Neutrophil (primary cell): ENCODE results near the gene LRMDA.

ENCODE experiments used
- H3K27ac ChIP-seq: fragments of 200-600 bp; sonication (generic); 2 replicates; pipeline ENCODE4 v1.5.1; 2016; ENCODE audit warnings: mild to moderate bottlenecking, moderate library complexity
- H3K27me3 ChIP-seq: fragments of 200-600 bp; sonication (generic); 2 replicates; pipeline ENCODE4 v1.6.0; 2016; ENCODE audit warnings: mild to moderate bottlenecking
- H3K36me3 ChIP-seq: fragments of 200-600 bp; sonication (generic); 2 replicates; pipeline ENCODE4 v1.5.1; 2017
- H3K4me1 ChIP-seq, 2 experiments: fragments of 200-600 bp in 1 of 2; sonication (generic) in 1 of 2; 1 replicate in 1 of 2; 2 replicates in 1 of 2; pipeline versions ENCODE4 v1.5.1 to v1.6.1; 2013 to 2016; ENCODE audit warnings: low read depth in 1 of 2, low read length in 1 of 2, mild to moderate bottlenecking in 1 of 2, moderate library complexity in 1 of 2; ENCODE audit not compliant: control insufficient read depth in 1 of 2, insufficient read depth in 1 of 2
- H3K4me3 ChIP-seq, 2 experiments: fragments of 200-600 bp in 1 of 2; sonication (generic) in 1 of 2; 1 replicate in 1 of 2; 2 replicates in 1 of 2; pipeline ENCODE4 v1.5.1; 2013 to 2016; ENCODE audit warnings: low read depth in 1 of 2, low read length in 1 of 2, mild to moderate bottlenecking in 1 of 2, moderate library complexity in 1 of 2
- H3K9me3 ChIP-seq: fragments of 200-600 bp; sonication (generic); 2 replicates; pipeline ENCODE4 v1.5.1; 2016
- CTCF ChIP-seq: fragments of 200-600 bp; sonication (generic); IDR thresholded peaks from 2 replicates; pipeline ENCODE4 v1.5.1; 2016; ENCODE audit warnings: antibody characterized with exemption

Gene LRMDA

GRCh38 chr10:76461024-76461423, 1029.6 kb downstream of the LRMDA start:
- Histone ChIP-seq H3K27me3 (no peaks in the 10 kb centered on the region), H3K36me3 (no peaks in the 10 kb centered on the region), H3K4me3 (no peak overlapping the region), H3K27ac (no peak overlapping the region), H3K9me3 (no peaks in the 10 kb centered on the region), H3K4me1 (no peaks in the 10 kb centered on the region)
- TF ChIP-seq CTCF = no peak

DNA sequence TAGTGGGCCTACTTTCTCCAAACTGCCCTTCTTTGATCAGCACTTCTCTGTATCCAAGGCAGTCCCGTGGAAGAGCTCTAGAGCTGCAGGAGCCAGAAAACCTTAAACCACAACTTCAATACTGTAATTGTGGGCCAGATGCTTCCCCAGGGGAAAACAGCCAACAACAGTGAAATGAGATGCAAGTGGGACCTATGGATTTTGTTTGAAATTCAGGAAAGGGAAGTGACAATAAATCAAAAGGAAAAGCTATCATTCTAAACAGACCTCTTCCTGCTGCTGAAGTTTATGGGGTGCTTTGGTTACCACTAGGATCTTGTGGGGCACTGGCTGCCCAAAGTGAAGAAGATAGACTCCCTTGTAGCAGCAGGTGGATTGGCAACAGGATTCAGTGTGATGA, 1031.7 kb downstream of the LRMDA start:
- no peak for TF ChIP-seq CTCF

DNA sequence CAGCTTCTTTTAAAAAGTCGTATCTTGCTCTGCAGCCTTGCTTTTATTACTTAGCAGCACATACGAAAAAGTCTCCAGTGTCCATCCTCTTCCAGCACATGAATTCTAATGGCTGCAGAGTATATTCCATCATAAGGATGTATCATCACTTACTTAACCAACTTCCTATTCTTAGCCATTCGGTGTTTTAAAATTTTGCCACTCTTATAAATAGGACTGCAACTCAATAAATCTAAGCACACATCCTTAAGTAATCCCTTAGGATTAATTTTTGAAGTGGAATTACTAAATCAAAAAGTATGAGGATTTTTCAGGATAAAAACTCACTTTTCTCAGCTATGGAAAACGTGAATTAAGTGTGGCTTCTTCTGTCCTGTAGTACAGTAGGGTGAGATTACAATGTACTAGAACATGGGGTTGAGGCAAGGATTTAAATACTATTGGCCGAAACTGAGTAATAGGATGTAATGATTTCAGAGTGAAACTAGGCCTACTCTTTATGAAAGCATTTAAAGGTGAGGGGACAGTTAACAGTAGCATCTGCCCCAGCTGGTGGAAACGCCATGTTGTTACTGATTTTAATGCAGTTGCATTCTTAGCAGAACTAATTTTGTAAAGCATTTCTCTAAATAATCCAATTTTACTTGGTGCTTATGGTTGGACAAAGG, 1035.5 kb downstream of the LRMDA start:
- Histone ChIP-seq H3K4me1 (no peaks in the 10 kb centered on the region), H3K4me3 (no peak overlapping the region), H3K9me3 (no peaks in the 10 kb centered on the region), H3K27me3 (no peaks in the 10 kb centered on the region), H3K27ac (no peak overlapping the region), H3K36me3 (no peaks in the 10 kb centered on the region)
- no peak for TF ChIP-seq CTCF

More for the DNA sequence above, 1031.7 kb downstream of the LRMDA start:
- no peaks in the 10 kb centered on the region for H3K9me3 ChIP-seq
- no peak overlapping the region for H3K27ac ChIP-seq
- no peaks in the 10 kb centered on the region for H3K4me1 ChIP-seq
- H3K36me3 ChIP-seq = no peaks in the 10 kb centered on the region
- H3K27me3 ChIP-seq = no peaks in the 10 kb centered on the region
- no peak overlapping the region for H3K4me3 ChIP-seq

GRCh38 chr10:76469675-76470074, 1038.3 kb downstream of the LRMDA start:
- TF ChIP-seq CTCF = no peak
- H3K27ac ChIP-seq = no peak overlapping the region

GRCh38 chr10:76479103-76479790, 1047.8 kb downstream of the LRMDA start:
- H3K9me3 ChIP-seq = no peaks in the 10 kb centered on the region

More at GRCh38 chr10:76469675-76470074, 1038.3 kb downstream of the LRMDA start:
- H3K27me3 ChIP-seq = no peaks in the 10 kb centered on the region
- H3K4me1 ChIP-seq = no peaks in the 10 kb centered on the region
- H3K9me3 ChIP-seq = no peaks in the 10 kb centered on the region
- no peak overlapping the region for H3K4me3 ChIP-seq
- H3K36me3 ChIP-seq = no peaks in the 10 kb centered on the region

More at GRCh38 chr10:76479103-76479790, 1047.8 kb downstream of the LRMDA start:
- H3K4me1 ChIP-seq = no peaks in the 10 kb centered on the region
- no peaks in the 10 kb centered on the region for H3K27me3 ChIP-seq
- no peak for TF ChIP-seq CTCF
- H3K4me3 ChIP-seq = no peak overlapping the region
- H3K27ac ChIP-seq = no peak overlapping the region
- no peaks in the 10 kb centered on the region for H3K36me3 ChIP-seq
